Heart left ventricle (tissue), 13 donors: ENCODE measurements around the gene ENSA.
"Not testable (repeated sequence)": the region's sequence is repeated elsewhere in the genome, so short reads cannot be mapped to it uniquely, and the experiment has no call there.

Experiments used
- CTCF ChIP-seq, 12 donors: fragments of 200-600 bp; sonication (generic) in 4 of 12; IDR thresholded peaks; one replicate each; pipeline versions ENCODE4 v1.5.0 to v1.8.0; 2018 to 2022; ENCODE audit warnings: antibody characterized with exemption in 12 of 12, mild to moderate bottlenecking in 5 of 12
- POLR2A ChIP-seq, 2 donors: fragments of 450-650 bp; IDR thresholded peaks; one replicate each; pipeline ENCODE4 v1.6.1; 2017; ENCODE audit warnings: antibody characterized with exemption in 2 of 2, mild to moderate bottlenecking in 2 of 2, moderate library complexity in 2 of 2
- donor health status: ischemic (EF 13 %, LVEDD 7.1; RV severe dilation, severe dysfunction).
- donor health status: DM: no; HTN: yes; CAD: no.
- donor health status: DM: no; HTN: no; CAD: no.
- donor health status: ischemic (EF 25% LVEDD 6.9; RV normal size, moderate dysfunction).
- donor health status: ischemic (EF 25% LVEDD 5.7; RV mildly dilated, moderate dysfunction).
- donor health status: ischemic (EF 35%, LVEDD 5.7; RV mildly dilated, moderate dysfunction).
- donor health status: nonischemic (EF 11% LVEDD 7.7; RV severe dilation, severe dysfunction).
- donor health status: DM: yes; HTN: yes; CAD: no.
- donor health status: PGD.
- donor health status: ischemic (EF 29% LVEDD 5.4; RV normal size, mild dysfunction).
- donor health status: nonischemic (EF 23%, LVEDD 6.1; RV moderate dilation, normal function).

- not testable (repeated sequence) for TF ChIP-seq CTCF, POLR2A (IDR thresholded peaks at IDR 0.05)
Measured at GRCh38 chr1:150624546-150624945, 4.9 kb downstream of the ENSA start.
